Measurements from ENCODE around the gene PRKCA. TPM values are rescaled to one million over a fixed set of nuclear protein-coding genes. Genes with fewer than 3 reads are reported as not detected.

PRKCA gene
- total RNA-seq, 1 donor from 2014 or later: 5.4 TPM

- DNase-seq: no peak
Observed at GRCh38 chr17:66822009-66822408, 519.6 kb downstream of the PRKCA start.

- no peak for DNase-seq
Observed at GRCh38 chr17:66826856-66827255, 524.4 kb downstream of the PRKCA start.

DNA sequence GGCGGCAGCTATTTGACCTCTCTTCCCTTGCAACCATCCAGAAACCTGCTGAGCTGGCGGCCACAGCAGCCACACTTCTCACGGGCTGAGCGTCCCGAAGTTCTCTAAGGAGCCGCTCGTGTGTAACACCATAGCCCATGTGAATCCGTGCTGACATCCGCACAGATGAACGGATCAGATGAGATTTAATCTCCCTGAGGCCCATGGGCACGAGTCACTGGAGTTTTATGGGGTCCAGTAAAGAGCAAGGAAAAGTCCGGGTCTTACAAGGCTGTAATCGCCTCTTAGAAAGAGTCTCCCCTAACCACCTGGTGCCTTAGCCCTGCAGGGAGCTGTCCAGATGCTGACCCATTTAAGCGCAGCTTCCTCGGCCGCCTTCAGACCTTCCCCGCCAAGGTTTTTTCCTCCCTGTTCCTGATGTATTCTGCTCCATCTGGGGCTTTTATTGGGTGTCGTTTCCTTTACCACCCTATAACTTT lies 527.0 kb downstream of the PRKCA start:
- DNase-seq: peak; percentile 83

- DNase-seq: peak; percentile 3
Observed at GRCh38 chr17:66829883-66830282, 527.5 kb downstream of the PRKCA start.

DNA sequence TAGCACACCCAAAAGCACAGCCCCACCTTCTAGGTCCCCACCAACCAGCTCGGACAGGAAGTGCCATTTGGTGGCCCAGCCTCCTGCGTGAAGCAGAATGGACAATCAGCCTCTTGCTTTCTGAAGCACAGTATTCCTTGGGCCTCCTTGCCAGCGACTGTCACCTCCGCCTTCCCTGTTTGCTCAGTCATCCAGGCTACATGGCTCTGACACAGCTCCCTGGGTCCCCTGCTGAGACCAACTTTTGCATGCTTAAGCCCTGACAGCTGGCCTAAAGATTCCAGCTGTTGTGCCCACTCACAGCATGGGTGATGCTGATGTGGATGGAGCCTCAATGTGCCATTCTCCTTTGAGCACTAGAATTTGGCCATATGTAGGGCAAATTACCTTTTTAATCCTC lies 528.0 kb downstream of the PRKCA start:
- DNase-seq: no peak

GRCh38 chr17:66831383-66832210 lies 529.2 kb downstream of the PRKCA start:
- DNase-seq: no peak

- no peak for DNase-seq
Observed at GRCh38 chr17:66833201-66833600, 530.8 kb downstream of the PRKCA start.

- no peak for DNase-seq
Observed at GRCh38 chr17:66834426-66834918, 532.1 kb downstream of the PRKCA start.

DNA sequence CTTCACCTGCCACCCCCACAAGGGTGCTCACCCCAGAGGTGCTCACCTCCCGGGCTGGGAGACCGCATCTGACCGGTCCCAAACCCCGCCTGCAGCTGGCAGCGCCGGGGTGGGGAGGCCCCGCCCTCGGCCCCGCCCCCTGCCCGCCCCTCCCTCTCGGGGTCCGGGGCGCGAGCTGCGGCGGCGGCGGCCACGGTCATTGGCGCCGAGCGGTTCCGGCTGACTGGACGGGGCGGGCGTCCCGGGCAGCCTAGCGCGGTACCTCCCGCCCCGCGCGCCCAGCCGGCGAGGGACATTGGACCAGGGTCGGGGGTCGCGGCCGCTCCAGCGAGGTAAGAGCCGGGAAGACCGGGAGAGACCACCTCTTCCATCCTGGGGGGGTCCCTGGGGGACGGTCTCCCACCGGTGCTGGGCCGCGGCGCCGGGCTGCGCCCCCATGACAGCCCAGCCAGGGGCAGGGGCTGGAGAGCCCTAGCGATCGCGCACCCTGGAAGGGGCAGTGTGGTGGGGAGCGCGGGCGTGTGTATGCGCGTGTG lies 532.6 kb downstream of the PRKCA start, which contains the start of gene CACNG5:
CACNG5 (plus strand) TSS at position 199 of the 536 bp plus-strand sequence. CDS start 42,216 bp downstream, outside the sequence.
- DNase-seq: no peak

DNA sequence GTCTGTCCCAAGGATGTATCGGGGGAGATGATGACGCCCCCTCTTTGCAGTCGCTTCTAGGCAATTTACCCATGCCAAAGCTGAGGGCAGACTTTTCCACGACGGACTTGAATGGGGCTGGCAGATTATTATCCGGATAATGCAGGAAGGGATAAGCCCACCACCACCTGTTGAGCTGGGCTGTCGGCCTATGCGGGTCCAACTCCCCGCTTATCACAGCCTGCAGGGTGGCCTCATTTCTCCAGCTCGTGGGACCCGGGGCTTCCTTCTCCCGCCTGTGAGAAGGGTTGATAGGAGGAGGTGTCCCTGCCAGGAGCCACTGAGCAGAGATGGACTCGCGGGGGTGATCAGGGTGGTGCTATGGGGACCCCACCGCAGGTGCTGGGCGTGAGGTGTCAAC lies 533.1 kb downstream of the PRKCA start:
- no peak for DNase-seq

- DNase-seq: no peak
Observed at GRCh38 chr17:66836063-66837005, 533.9 kb downstream of the PRKCA start.

DNA sequence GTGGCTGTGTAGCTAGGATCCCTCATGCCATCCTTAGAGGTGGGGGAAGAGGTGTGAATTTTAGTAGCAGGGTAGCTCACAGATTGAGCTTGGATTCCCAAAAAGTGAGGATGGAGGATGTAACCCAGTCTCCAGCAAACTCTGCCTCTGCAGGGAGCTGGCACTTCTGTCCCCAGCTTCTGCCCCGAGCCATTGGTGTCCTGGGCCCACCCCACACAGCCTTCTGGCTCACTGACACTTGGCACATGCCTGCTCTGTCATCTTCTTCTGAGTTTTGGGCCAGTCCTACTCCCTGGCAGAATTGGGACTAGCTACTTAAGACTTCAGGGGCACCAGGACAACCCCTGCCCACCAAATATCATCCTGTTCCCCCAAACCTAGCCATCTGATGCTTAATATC lies 534.8 kb downstream of the PRKCA start:
- DNase-seq: no peak

GRCh38 chr17:66837885-66838665 lies 535.7 kb downstream of the PRKCA start:
- DNase-seq: no peak

- no peak for DNase-seq
Observed at GRCh38 chr17:66839616-66840015, 537.2 kb downstream of the PRKCA start.

DNA sequence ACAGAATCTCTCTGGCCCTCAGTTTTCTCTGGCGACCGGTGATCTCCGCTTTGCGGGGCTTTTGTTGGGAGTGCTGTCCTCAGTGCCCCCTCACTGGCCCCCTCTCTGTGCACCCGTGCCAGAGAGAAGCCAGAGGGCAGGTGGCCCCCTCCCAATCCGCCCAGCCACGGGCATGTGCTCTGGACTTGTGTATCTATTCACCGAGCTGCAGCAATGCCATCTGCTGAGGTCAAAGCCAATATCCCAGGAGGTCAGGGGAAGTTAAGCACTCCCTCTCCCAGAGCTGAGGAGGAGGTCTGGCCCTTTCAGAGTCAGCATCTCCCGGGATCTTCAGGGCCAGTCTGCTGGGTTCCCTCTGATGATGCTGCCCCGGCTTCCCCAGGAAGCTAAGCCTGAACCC lies 537.6 kb downstream of the PRKCA start:
- DNase-seq: no peak

GRCh38 chr17:66841328-66841727 lies 538.9 kb downstream of the PRKCA start:
- no peak for DNase-seq

DNA sequence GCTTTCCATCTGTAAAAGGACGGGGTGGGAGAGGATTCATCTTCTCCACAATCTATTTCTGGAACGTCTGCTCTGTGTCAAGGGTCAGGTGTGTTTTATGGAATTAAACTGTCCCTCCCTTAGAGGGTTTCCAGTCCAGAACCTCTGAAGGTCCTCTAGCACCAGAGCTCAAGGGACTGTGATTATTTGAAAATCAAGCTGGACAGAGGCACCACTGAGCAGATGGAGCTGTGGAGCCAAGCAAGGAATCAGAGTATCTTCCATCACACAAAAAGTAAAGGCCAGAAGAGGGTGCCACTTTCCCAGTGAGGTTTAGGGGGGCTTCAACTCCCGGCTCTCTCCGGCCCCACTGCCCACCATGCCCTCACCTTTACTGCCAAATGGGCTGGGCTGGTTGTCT lies 539.3 kb downstream of the PRKCA start:
- DNase-seq: no peak

- DNase-seq: no peak
Observed at GRCh38 chr17:66842505-66842904, 540.1 kb downstream of the PRKCA start.

GRCh38 chr17:66842959-66843358 lies 540.5 kb downstream of the PRKCA start:
- DNase-seq: no peak

DNA sequence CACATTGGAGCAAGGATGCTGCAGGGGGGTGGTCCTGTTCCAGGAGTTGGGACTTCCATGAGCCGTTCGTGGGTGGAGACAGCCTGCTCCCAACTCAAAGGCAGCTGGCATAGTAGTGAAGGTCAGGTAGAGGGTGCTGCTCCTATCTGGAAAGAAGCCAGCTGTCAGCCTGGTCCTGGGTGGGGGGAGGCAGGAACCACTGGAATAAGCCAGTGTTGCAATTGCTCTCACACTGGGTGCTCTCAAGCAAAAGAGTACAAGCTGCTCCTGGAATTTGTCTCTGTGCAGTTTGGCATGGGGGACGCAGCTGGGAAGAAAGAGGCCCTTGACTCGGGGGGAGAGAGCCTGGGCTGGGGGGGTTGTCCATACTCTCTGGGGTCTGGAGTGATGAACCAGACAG lies 541.2 kb downstream of the PRKCA start:
- no peak for DNase-seq

- no peak for DNase-seq
Observed at GRCh38 chr17:66847704-66848103, 545.3 kb downstream of the PRKCA start.

- no peak for DNase-seq
Observed at GRCh38 chr17:66848496-66848895, 546.1 kb downstream of the PRKCA start.
